Measurements from ENCODE around the gene PLA2G2E.

Gene PLA2G2E, protein sequence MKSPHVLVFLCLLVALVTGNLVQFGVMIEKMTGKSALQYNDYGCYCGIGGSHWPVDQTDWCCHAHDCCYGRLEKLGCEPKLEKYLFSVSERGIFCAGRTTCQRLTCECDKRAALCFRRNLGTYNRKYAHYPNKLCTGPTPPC

DNA sequence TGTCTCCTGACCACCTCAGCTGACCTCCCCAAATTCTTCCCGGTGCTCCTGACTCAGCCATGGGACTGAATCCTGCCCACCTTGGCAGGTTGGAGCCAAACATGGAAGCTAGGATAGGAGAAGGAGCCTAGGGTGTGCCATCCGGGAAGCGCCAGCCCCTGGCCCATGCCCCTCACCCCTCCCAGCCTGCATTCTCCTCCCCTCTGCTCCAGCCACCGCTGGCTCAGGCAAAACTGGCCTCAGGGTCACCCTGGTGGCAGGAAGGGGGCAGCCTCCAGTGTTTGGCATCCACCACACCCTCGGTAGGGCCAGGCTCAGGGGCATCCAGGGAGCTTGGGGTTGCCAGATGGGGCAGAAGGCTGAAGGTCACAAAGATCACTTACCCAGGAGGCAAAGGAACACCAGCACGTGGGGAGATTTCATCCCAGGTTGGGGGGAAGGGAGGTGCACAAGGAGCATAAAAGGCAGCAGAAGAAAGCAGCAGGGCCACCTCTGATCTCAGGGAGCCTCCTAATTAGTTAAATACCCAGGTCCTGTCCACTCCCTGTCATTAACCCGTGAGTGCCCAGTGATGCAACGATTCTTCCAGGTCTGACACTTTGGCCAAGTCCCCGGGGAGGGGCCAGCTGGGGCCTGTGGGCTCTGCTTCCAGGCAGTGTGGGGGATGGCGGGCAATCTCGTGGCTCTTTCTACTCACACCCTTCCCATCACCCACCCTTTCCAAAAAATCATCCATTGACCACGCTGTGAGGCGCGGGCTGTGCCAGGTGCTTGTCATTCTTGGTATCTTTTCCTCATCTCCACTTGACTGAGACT is at the start of gene PLA2G2E:
Gene PLA2G2E, minus strand, starts transcription at position 481 of the 816 bp plus-strand sequence. Its CDS starts 58 bp downstream, at position 423.
- no peaks in the 10 kb centered on the region for H3K36me3 ChIP-seq
- H3K9me3 ChIP-seq: no peaks in the 10 kb centered on the region
- H3K27ac ChIP-seq: no peak within 1 kb of the TSS
- TF ChIP-seq, protein P1, sequence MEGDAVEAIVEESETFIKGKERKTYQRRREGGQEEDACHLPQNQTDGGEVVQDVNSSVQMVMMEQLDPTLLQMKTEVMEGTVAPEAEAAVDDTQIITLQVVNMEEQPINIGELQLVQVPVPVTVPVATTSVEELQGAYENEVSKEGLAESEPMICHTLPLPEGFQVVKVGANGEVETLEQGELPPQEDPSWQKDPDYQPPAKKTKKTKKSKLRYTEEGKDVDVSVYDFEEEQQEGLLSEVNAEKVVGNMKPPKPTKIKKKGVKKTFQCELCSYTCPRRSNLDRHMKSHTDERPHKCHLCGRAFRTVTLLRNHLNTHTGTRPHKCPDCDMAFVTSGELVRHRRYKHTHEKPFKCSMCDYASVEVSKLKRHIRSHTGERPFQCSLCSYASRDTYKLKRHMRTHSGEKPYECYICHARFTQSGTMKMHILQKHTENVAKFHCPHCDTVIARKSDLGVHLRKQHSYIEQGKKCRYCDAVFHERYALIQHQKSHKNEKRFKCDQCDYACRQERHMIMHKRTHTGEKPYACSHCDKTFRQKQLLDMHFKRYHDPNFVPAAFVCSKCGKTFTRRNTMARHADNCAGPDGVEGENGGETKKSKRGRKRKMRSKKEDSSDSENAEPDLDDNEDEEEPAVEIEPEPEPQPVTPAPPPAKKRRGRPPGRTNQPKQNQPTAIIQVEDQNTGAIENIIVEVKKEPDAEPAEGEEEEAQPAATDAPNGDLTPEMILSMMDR (IDR thresholded peaks at IDR 0.05): no peak
- H3K27me3 ChIP-seq: no peaks in the 10 kb centered on the region
- no peak within 1 kb of the TSS for H3K4me3 ChIP-seq (ENCODE audit: low read depth in 1 of 2, low read length in 1 of 2)
- H3K4me1 ChIP-seq (ENCODE audit: control insufficient read depth in 1 of 2, insufficient read depth in 1 of 2, low read depth in 1 of 2, low read length in 1 of 2): no peaks in the 10 kb centered on the region

DNA sequence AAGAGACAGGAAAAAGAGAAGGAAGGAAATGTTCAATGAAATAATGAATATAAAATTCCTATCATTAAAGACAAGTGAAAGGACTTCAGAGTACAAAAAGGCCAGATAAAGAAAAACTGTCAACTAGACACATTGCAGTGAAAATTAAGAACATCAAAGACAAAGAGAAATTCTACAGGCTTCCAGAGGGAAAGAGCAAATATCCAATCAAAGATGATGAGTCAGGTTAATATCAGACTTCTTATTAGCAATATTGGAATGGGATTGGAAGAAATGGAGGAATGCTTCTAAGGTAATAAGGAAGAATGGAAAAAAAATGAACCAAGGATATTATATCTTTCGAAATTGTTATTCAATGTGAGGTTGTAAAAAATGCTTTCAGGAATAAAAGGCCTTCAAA is 48.2 kb upstream of the PLA2G2E start:
- no peaks in the 10 kb centered on the region for H3K36me3 ChIP-seq
- peaks cover 0 to 8% of the 10 kb centered on the region in 2 experiments for H3K4me1 ChIP-seq (ENCODE audit: control insufficient read depth in 1 of 2, insufficient read depth in 1 of 2, low read depth in 1 of 2, low read length in 1 of 2)
- H3K27me3 ChIP-seq: peaks cover 45% of the 10 kb centered on the region
- H3K9me3 ChIP-seq: no peaks in the 10 kb centered on the region
- no peak overlapping the region for H3K27ac ChIP-seq
- TF ChIP-seq, protein P1 (IDR thresholded peaks at IDR 0.05): no peak
- no peak overlapping the region for H3K4me3 ChIP-seq (ENCODE audit: low read depth in 1 of 2, low read length in 1 of 2)

DNA sequence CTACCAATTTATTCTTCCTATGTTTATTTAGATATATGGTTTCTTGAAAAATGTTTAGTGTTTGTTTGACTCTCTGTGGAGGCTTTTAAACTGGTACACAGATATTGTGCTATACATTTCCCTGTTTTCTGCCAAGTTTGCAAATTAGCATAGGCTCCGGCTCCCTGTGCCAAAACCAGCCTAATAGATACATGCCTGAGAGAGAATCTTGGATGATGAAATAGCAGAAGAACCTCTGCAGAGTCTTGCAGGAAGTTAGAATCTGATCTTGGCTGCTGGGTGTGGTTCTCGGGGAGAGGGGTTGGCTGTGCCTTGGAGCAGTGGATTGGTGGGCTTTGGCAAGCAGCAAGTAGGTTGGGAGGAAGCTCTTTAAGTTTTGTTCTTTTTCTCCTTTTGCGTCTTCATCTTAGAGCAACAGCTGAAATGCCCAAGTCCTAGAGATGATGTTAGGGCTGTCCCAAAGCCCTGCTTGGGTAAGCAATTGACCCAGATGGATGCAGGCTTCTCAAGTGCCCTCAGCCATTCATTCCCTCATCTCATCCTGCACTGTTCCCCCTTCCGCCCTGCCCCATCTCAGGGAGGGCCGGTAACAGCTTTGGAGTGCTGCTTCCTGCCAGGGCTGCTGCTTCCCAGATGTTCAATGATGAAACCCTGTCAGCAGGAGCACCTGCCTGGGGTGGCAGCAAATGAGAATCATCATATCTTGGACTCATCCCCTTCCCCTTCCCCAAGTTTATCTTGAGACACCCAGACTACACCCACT is 46.7 kb upstream of the PLA2G2E start:
- Histone ChIP-seq H3K4me3 (ENCODE audit: low read depth in 1 of 2, low read length in 1 of 2) (no peak overlapping the region), H3K27ac (no peak overlapping the region), H3K4me1 (ENCODE audit: control insufficient read depth in 1 of 2, insufficient read depth in 1 of 2, low read depth in 1 of 2, low read length in 1 of 2) (peaks cover 0 to 8% of the 10 kb centered on the region in 2 experiments), H3K27me3 (peaks cover 31% of the 10 kb centered on the region), H3K9me3 (no peaks in the 10 kb centered on the region), H3K36me3 (no peaks in the 10 kb centered on the region)
- TF ChIP-seq, protein P1 (IDR thresholded peaks at IDR 0.05): no peak

DNA sequence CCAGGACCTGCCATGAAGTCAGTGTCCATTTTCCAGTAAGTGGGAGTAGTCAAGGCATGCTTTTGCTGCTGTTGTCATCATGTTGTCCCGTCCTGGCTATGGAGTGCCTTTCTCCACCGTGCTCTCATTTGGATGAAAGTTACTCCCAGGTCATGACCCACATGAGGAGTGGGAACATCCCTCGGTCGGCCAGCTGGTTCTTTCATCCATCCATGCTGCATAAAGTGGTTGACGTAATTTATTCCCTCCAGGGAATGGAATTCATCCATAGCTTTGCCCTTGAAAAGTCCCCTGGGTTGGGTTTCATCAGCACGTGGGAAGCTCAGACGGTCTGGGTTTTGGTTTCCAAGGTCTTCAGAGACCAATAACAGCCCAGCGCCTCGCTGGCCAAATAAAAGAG is 44.4 kb upstream of the PLA2G2E start:
- TF ChIP-seq, protein P1 (IDR thresholded peaks at IDR 0.05): no peak
- Histone ChIP-seq H3K4me1 (ENCODE audit: control insufficient read depth in 1 of 2, insufficient read depth in 1 of 2, low read depth in 1 of 2, low read length in 1 of 2) (peaks cover 0 to 5% of the 10 kb centered on the region in 2 experiments), H3K27ac (no peak overlapping the region), H3K27me3 (peaks cover 34% of the 10 kb centered on the region), H3K36me3 (no peaks in the 10 kb centered on the region), H3K9me3 (no peaks in the 10 kb centered on the region), H3K4me3 (ENCODE audit: low read depth in 1 of 2, low read length in 1 of 2) (no peak overlapping the region)

DNA sequence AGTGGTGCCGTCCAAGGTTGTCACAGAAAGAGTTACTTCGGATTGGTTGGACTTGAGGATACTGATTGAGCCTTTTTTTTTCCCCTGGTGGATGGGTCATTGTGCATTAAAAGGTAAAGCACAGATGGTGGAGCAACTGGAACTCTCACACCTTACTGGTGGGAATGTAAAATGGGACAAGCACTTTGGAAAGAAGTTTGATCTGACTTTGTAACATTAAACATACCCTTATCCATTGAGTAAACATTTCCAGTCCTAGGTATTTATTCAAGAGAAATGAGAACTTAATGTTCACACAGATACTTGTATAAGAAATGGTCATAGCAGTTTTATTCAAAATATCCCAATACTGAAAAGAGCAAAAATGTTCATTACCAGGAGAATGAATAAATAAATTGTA is 41.1 kb upstream of the PLA2G2E start:
- Histone ChIP-seq H3K27ac (no peak overlapping the region), H3K4me3 (ENCODE audit: low read depth in 1 of 2, low read length in 1 of 2) (no peak overlapping the region), H3K27me3 (peaks cover 35% of the 10 kb centered on the region), H3K9me3 (no peaks in the 10 kb centered on the region), H3K36me3 (no peaks in the 10 kb centered on the region), H3K4me1 (ENCODE audit: control insufficient read depth in 1 of 2, insufficient read depth in 1 of 2, low read depth in 1 of 2, low read length in 1 of 2) (no peaks in the 10 kb centered on the region)
- TF ChIP-seq, protein P1 (IDR thresholded peaks at IDR 0.05): no peak

Data from neutrophil (primary cell).